T-helper 9 cell (primary cell): ENCODE results near the gene OR5B12.
"Not testable (repeated sequence)": the region's sequence is repeated elsewhere in the genome, so short reads cannot be mapped to it uniquely, and the experiment has no call there.

Experiments
- DNase-seq: peaks from one replicate; pipeline ENCODE4 v3.0.0-alpha.2; 2020
- total RNA-seq, 2 donors: gene quantifications; one replicate each; lab custom pipeline; 2026; lab: John Stamatoyannopoulos, UW

The OR5B12 gene
- total RNA-seq: 0 reads per million in 2 donors

DNA sequence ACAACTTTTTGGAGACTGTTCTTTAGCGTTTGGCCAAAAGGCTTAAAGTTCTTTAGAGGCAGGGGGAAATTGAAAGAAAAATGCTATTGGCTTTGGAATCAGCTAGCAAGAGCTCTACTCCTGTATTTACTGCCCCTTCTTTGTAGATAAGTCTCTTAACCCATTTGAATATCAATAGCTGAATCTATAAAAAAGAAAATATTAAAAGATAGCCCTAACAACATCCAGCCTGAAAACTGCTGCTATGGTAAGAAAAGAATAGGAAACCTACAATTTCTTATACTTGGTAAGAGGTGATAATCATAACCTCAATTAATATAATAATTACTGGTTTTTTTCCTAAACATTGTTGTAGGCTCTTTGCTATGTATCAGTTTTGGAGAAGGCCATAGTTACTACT lies at the start of gene OR5B12:
TSS of gene OR5B12 (minus strand) at position 101 of the 400 bp plus-strand sequence. CDS start 2,085 bp downstream, outside the sequence.
- DNase-seq: no peak

DNA sequence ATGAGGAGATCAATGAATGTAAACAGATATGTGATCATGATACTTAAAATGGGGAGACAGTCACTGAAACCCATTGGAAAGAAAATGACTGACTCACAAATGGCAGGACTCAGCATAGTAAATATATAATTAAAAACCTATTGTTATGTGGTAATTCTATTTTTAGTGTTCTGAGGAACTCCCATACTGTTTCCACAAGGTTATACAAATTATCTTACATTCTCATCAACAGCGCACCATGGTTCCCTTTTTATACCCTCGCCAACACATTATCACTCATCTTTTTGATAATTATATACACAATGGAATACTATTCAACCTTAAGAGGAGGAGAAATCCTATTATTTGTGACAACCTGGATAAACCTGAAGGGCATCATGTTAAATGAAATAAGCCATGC lies 48.8 kb upstream of the OR5B12 start:
- DNase-seq: no peak

DNA sequence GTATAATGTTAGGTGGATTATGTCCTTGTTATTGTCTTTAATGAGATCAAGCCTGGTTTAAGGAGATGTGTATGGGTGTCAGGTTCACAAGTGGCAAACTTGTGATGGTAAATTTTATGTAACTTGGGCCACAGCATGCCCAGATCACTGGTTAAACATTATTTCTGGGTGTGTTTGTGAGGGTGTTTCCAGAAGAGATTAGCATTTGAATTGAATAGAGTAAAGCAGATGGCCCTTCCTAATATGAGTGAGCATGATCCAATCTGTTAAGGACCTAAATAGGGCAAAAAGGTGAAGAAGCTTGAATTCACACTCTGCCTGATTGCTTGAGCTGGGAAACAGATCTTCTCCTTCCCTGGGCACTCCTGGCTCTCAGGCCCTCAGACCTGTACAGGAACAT lies 45.1 kb upstream of the OR5B12 start:
- no peak for DNase-seq

DNA sequence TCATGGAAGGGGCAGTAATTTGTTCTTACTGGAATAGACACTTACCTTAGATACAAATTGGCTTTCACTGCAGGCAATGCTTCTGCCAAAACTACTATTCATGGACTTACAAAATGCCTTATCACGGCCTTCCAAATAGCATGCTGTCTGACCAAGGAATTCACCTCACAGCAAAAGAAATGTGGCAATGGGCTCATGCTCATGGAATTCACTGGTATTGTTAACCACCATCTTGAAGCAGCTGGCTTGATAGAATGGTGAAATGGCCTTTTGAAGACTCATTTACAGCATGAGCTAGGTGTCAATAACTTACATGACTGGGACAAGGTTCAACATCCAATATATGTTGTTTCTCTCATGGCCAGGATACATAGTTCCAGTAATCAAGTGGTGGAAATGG lies 43.9 kb upstream of the OR5B12 start:
- DNase-seq: no peak

DNA sequence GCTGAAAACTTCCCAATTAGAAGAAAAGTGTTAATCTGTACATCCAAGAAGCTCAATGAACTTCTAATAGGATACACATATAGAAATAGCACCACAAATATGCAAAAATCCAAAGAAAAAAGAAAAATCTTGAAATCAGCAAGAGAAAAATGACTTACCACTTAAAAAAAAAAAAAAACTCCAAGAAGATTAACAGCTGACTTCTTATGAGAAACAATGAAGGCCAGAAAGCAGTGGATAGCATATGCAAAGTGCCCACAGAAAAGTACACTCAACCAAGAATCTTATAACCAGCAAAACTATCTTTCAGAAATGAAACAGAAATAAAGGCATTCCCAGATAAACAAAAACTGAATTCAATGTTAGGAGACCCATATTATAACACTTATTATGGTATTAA lies 29.9 kb upstream of the OR5B12 start:
- no peak for DNase-seq

DNA sequence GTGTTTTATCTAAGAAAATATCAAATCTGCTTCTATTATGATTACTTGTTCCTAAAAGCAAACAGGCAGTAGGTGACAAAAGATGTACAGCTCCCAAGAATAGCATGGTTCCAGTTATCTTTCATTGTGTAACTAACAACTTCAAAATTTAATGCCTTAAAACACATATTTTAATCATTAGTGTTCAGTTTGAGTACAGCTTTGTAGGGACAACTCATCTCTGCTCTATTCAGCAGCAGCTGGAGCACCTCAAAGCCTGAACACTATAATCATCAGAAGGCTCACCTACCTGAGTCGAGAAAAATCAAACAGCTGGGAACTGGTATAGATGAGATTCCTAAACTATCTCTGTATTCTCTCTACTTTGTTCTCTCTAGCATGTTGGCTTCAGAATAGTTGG lies 24.3 kb upstream of the OR5B12 start:
- no peak for DNase-seq

DNA sequence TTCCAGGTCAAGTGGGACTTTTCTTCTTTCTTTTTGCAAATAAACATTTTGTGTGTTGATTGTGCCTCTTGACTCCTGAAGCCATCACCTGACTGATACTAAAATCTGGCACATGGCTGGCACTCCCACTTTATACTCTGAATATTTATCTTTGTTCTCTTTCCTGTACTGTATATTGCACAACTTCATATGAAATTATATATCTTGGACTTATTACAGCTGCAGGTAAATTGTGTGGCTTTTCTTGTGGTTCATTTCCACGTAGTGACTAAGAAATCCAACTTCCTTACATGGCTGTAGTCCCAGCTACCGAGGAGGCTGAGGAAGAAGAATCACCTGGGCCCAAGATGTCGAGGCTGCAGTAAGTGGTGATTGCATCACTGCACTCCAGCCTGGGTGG lies 23.7 kb upstream of the OR5B12 start:
- no peak for DNase-seq

DNA sequence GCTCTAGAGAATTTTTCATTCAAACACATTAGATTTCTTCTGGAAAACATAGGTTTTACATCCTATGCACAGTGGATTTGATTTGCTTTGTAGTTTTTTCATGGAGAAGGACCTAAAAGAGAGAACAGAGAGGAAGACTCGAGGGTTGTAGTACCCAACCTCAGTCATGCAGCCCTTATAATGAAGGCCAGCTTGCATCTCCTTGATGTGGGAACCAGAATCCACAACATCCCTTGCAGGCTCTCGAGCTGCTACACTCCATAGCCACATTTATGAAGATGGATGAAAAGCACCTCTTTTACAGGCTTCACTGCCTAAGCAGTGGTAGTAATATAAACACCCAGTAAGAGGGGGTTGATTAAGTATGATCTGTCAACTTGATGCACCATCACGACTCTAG lies 9.5 kb upstream of the OR5B12 start:
- no peak for DNase-seq

DNA sequence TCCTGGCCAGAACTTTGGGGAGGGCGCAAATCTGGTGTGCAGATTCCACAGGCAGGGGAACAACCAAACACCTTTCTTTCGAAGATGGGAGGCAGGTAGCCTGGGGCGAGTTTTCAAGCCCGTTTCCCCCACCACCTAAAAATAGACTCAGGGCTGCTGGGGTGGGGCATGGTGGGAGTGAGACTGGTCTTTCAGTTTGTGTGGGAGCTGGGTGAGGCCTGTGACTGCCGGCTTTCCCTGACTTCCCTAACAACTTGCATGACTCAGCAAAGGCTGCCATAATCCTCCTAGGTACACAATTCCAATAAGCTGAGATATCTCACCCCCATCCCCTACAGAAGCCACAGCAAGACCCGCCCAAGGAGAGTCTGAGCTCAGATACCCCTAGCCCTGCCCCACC lies 4.3 kb upstream of the OR5B12 start:
- DNase-seq: no peak

DNA sequence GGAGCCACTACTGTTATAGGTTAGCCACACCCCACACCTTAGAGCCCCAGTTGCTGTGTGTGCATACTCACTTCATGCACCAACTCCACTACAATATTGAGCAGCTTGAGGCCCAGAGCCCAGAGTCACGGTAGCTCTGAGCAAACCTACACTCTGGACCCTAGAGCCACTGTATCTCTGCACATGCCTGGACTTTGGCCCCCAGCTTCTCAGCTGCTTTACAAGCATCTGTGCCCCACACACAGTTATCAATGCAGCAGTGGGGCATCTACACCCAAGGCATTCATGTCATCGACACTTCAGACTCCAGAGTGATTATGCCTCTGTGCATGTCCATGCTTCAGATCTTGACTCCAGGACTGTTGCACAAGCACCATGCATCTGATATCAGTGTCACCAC lies 2.3 kb upstream of the OR5B12 start:
- no peak for DNase-seq

DNA sequence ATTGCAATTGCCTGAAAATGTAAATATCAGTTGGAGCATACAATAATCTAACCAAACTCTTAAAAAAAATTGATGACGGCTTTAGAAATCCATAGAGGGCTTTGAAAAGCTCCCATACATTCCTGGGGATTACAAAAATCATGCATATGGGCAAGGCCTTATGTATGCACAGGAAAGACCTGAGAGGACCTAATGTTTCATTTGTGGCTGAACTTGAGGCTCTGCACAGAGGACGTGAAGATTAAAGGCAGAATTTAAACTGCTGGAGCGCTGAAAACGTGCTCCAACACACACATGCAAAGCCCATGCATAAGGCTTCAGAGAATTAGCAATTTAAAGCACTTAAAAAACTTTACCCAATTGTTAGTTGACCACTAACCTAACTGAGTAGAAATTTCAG lies 3.5 kb downstream of the OR5B12 start:
- DNase-seq: no peak

DNA sequence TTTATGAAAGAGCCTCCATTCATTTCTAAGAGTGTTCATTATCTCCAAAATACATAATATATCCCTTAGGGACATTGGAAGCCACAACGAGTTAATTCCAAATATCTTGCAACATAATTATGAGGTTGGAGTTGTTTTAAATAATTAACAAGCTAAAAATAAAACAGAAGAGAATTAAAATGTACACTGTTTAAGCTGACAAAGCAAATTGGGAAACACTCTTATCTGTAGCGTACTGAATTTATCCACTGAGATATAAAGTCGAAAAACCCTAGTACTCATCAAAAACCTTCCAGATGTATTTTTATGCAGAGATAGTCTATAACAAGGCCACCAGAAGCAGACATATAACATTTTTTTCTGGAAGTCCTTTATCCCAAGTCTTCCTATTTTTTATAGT lies 7.8 kb downstream of the OR5B12 start:
- DNase-seq: no peak

DNA sequence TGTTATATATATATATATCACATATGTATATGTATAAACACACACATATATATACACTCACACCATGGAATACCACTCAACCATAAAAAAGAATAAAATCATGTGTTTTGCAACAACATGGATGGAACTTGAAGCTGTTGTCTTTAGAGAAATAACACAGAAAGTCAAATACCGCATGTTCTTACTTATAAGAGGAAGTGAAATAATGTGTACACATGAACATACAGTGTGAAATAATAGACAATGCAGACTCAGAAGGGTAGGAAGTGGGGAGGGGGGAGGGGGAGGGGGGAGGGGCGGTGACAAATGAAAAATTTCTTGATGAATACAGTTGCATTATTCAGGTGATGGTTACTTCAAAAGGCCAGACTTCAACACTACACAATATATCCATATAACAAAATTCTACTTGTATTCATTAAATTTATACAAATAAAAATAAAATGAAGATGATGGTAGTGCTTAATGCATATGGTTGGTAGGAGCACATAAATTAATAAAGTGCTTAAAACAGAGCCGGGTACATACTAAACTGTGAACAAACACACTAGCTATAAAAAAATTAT lies 8.3 kb downstream of the OR5B12 start:
- DNase-seq: no peak

DNA sequence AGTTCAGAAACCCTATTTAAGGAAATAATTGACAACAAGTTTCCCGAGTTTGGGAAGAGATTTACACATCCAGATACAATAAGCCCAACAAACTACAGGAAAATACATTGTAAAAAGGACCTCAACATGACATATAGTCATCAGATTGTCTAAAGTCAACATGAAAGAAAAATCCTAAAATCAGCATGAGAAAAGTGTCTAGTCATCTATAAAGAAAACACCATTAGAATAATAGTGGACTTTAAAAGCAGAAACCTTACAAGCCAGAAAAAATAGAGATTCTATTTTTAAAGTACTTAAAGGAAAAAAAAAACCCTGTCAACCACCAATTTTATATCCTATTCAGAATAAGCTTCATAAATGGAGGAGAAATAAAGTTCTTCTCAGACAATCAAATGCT lies 12.8 kb downstream of the OR5B12 start:
- no peak for DNase-seq

DNA sequence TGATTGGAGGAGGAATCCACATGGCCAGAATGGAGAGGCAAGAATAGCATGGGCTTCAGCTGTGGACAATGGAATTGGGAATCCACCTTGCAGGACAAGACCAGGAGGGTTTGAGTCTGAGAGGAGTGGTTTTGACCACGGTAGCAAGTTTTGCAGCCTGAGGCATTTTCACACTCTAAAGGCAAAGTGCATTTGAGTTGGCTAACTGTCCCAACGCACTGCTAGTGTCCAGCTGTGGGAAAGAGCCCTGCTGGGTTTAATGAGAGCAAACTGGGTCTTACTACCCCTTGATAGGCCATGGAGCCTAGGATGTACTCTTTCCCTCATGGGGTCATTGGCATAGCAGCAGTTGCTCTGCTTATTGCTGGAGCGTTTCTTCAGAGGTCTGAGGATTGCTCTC lies 14.0 kb downstream of the OR5B12 start, which contains the start of gene OR5B2:
TSS of gene OR5B2 (minus strand) at position 101 of the 400 bp plus-strand sequence. CDS start 4,860 bp downstream, outside the sequence.
- DNase-seq: no peak

DNA sequence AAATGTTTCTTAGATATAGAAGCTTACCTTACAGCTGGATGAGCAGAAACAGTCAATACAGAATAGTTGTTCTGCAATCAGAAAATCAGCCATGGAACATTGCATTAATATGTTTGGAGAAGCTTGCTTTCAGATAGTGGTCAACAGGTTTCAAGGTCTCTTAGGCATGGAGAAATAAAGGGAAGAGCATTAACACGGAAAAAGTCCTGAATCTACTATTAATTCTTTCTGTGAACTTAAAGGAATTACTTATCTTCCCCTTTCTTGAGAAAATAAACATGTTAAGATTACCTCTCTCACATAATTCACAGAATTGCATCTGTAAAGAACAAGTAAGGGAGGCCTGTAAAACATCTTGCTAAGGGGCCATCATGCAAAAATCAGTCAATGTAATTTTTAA lies 35.3 kb downstream of the OR5B12 start, which contains the start of gene OR5B3:
TSS of gene OR5B3 (minus strand) at position 101 of the 400 bp plus-strand sequence. CDS start 3,465 bp downstream, outside the sequence.
- DNase-seq: no peak

DNA sequence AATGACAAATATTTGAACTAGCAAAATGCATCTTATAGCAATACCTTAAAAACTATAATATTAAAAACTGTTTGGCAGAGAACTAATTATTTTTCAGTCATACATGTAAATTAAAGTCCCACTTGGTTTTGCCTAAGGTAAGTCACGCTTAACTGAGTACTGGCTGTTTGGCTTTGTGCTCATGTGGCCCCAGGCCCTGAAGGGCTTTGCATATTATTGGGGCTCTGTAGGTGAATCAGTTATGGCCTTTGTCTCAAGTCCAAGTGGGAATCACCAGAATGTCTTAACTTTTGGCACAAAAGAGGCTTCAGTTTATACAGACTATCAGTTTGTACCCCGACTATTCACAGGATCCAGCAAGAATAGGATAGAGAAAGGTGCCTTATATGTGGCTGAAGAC lies 42.4 kb downstream of the OR5B12 start:
- not testable (repeated sequence) for DNase-seq

DNA sequence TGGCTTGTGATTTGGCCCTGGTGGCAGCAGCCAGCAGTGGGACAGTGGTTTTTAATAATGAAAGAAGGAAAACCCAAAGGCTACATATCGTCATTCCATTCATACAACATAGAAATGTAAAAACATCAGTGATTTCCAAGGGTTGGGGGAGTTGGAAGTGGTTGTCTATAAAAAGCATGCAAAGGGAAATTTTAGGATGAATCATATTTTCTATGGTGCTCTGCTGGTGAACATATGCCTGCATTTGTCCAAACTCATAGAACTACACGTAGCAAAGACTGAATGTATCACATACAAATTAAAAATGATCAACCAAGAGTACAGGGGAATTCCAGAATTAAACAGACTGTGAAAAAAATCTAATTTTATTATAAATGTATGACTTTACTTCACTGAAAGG lies 46.5 kb downstream of the OR5B12 start:
- no peak for DNase-seq

DNA sequence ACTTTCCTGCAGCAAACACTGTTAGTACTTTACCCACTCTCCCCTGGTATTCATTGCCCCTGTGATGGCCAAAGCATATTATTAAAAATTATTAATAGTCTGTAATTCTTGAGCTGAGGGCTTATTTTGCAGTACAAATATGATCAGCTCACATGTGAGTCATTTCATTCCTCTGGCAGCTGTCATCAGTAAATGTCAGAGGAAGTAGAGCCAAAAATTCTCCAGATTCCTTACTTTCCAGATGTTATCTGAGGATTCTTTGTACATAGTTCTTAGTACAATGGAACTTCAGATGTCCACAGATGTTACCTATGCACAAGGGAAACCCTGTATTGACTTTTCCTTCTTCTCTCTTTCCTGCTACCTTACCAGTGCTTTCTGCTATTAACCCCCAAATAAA lies 47.8 kb downstream of the OR5B12 start:
- no peak for DNase-seq

DNA sequence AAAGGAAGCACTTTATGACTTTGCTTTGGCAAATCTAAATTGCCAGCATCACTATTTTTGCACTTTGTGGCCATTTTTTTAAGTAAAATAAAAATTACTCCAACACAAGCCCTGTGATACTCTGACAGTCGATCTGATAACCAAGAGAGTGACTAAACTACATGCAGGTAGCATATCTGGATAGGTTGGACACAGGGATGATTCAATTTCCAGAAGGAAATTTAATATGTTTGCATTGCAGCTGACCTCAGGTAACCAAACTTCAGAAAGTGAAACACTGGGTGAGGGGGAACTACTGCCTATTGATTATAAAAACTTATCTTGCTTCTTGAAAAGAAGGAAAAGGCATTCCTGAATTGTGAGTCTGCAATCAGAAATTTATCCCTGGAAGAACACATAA lies 49.3 kb downstream of the OR5B12 start:
- no peak for DNase-seq

DNA sequence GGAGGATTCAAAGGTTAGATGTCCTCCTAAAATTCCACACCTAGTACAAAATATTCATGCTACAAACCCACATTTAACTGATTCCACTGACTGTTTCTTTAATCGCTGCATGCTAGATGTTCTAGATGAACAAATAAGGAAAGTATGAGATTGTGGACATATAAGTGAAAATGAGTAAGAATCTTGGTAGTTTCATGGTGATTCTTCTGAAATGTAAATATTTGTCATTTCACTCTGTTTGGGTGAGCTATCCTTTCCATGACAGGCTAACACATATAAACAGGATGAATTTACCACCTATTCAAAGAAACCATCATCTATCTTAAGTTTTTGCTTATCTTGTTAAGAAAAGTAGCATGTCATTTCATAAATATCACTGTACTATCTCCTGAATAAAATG lies 50.2 kb downstream of the OR5B12 start:
- no peak for DNase-seq

DNA sequence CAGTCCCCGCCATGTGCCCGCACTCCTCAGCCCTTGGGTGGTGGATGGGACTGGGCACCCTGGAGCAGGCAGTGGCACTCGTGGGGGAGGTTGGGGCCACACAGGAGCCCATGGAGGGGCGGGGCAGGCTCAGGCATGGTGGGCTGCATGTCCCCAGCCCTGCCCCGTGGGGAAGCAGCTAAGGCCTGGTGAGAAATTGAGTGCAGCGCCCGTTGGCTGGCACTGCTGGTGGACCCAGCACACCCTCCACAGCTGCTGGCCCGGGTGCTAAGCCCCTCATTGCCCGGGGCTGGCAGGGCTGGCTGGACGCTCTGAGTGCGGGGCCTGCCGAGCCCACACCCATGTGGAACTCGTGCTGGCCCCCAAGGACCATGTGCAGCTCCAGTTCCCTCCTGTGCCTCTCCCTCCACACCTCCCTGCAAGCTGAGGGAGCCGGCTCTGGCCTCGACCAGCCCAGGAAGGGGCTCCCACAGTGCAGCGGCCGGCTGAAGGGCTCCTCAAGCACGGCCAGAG lies 51.4 kb downstream of the OR5B12 start:
- DNase-seq: no peak
